HG02623 (cell line): ENCODE measurements around the gene SNAP29.
A peak's percentile ranks its signal among the peaks of the same experiment; 100 is the strongest.
"Not testable (repeated sequence)": the region's sequence is repeated elsewhere in the genome, so short reads cannot be mapped to it uniquely, and the experiment has no call there.

Source experiments
- ATAC-seq: cut with Tn5 transposase; IDR thresholded peaks from one replicate; pipeline ENCODE4 v1.9.1; 2021; ENCODE audit warnings: moderate library complexity; ENCODE audit not compliant: unreplicated experiment

SNAP29 gene

GRCh38 chr22:20897737-20898136 is 38.9 kb downstream of the SNAP29 start:
- not testable (repeated sequence) for ATAC-seq

GRCh38 chr22:20899827-20900423 is 41.1 kb downstream of the SNAP29 start:
- no peak for ATAC-seq

- ATAC-seq, result not testable (repeated sequence)
These were observed 42.6 kb downstream of the SNAP29 start for GRCh38 chr22:20901093-20902033.

GRCh38 chr22:20903093-20903492 is 44.3 kb downstream of the SNAP29 start:
- no peak for ATAC-seq

- no peak for ATAC-seq
These were observed 45.5 kb downstream of the SNAP29 start for GRCh38 chr22:20904008-20904979.

- ATAC-seq, result no peak
These were observed 46.2 kb downstream of the SNAP29 start for GRCh38 chr22:20904980-20905355.

GRCh38 chr22:20905415-20906386 is 46.9 kb downstream of the SNAP29 start:
- ATAC-seq, result no peak

- ATAC-seq, result no peak
These were observed 47.6 kb downstream of the SNAP29 start for GRCh38 chr22:20906387-20906767.

GRCh38 chr22:20908717-20909116 is 49.9 kb downstream of the SNAP29 start:
- not testable (repeated sequence) for ATAC-seq

- no peak for ATAC-seq
These were observed 50.9 kb downstream of the SNAP29 start for GRCh38 chr22:20909543-20910303.

GRCh38 chr22:20912494-20912893 is 53.7 kb downstream of the SNAP29 start:
- ATAC-seq, result no peak

GRCh38 chr22:20916916-20917810 is 58.4 kb downstream of the SNAP29 start, which contains the start of gene CRKL:
TSS of gene CRKL (plus strand) at chr22:20917407. CDS start at chr22:20917935, 528 bp downstream.
- ATAC-seq, result peak; percentile 90

GRCh38 chr22:20918663-20919218 is 59.9 kb downstream of the SNAP29 start:
- ATAC-seq, result no peak

- no peak for ATAC-seq
These were observed 60.9 kb downstream of the SNAP29 start for GRCh38 chr22:20919718-20920117.

GRCh38 chr22:20920881-20921203 is 62.0 kb downstream of the SNAP29 start:
- no peak for ATAC-seq

GRCh38 chr22:20922141-20922751 is 63.4 kb downstream of the SNAP29 start:
- no peak for ATAC-seq

- ATAC-seq, result no peak
These were observed 67.4 kb downstream of the SNAP29 start for GRCh38 chr22:20926243-20926642.
